Measurements from ENCODE around the gene TRIM44. TPM values are rescaled to one million over a fixed set of nuclear protein-coding genes. Genes with fewer than 3 reads are reported as not detected.

Gene TRIM44
- total RNA-seq, 4 donors from 2014 or later: 35.6 to 70.6 (median 43.2) TPM

- 64 to 75% methylated on average over 4 to 6 of the region's 6 CpGs for WGBS, 2 donors (ENCODE audit: low coverage in 1 of 2)
- H3K36me3 ChIP-seq: no peaks in the 10 kb centered on the region
- TF ChIP-seq POLR2A (IDR thresholded peaks at IDR 0.05): no peak
- no peak for TF ChIP-seq CTCF (IDR thresholded peaks at IDR 0.05)
- TF ChIP-seq EP300 (IDR thresholded peaks at IDR 0.05): no peak
- no peak for TF ChIP-seq POLR2AphosphoS5 (IDR thresholded peaks at IDR 0.05)
- no peak for ATAC-seq
- H3K4me1 ChIP-seq: peaks cover 0 to 11% (median 0%) of the 10 kb centered on the region in 3 donors
- no peaks in the 10 kb centered on the region for H3K9me3 ChIP-seq
- no peak overlapping the region for H3K27ac ChIP-seq
- H3K27me3 ChIP-seq: no peaks in the 10 kb centered on the region
- H3K4me3 ChIP-seq: no peak overlapping the region
Measured at GRCh38 chr11:35791088-35791958, 128.7 kb downstream of the TRIM44 start.

GRCh38 chr11:35792148-35792845 lies 129.7 kb downstream of the TRIM44 start:
- TF ChIP-seq CTCF (IDR thresholded peaks at IDR 0.05): no peak
- no peak for TF ChIP-seq EP300 (IDR thresholded peaks at IDR 0.05)
- no peak for TF ChIP-seq POLR2AphosphoS5 (IDR thresholded peaks at IDR 0.05)
- no peak for TF ChIP-seq POLR2A (IDR thresholded peaks at IDR 0.05)
- Histone ChIP-seq H3K9me3 (no peaks in the 10 kb centered on the region), H3K4me3 (no peak overlapping the region), H3K36me3 (no peaks in the 10 kb centered on the region), H3K27me3 (no peaks in the 10 kb centered on the region), H3K4me1 (peaks cover 0 to 2% (median 0%) of the 10 kb centered on the region in 3 donors), H3K27ac (no peak overlapping the region)
- no peak for ATAC-seq
- WGBS, 2 donors (ENCODE audit: low coverage in 1 of 2): 60 to 93% methylated on average over 1 to 4 of the region's 4 CpGs

- TF ChIP-seq EP300 (IDR thresholded peaks at IDR 0.05) (no peak), POLR2AphosphoS5 (IDR thresholded peaks at IDR 0.05) (no peak), POLR2A (IDR thresholded peaks at IDR 0.05) (no peak), CTCF (IDR thresholded peaks at IDR 0.05) (no peak)
- no peak for ATAC-seq
- Histone ChIP-seq H3K27ac (no peak overlapping the region), H3K4me1 (no peaks in the 10 kb centered on the region), H3K36me3 (no peaks in the 10 kb centered on the region), H3K9me3 (no peaks in the 10 kb centered on the region), H3K27me3 (no peaks in the 10 kb centered on the region), H3K4me3 (no peak overlapping the region)
- WGBS, 2 donors (ENCODE audit: low coverage in 1 of 2): 82% methylated on average over 2 of the region's 2 CpGs; no CpG with 5 or more reads in 1 of the 2 donors
Measured at GRCh38 chr11:35792846-35793192, 130.2 kb downstream of the TRIM44 start.

- Histone ChIP-seq H3K4me1 (no peaks in the 10 kb centered on the region), H3K36me3 (no peaks in the 10 kb centered on the region), H3K9me3 (no peaks in the 10 kb centered on the region), H3K27ac (no peak overlapping the region), H3K27me3 (no peaks in the 10 kb centered on the region), H3K4me3 (no peak overlapping the region)
- WGBS, 2 donors (ENCODE audit: low coverage in 1 of 2): 84 to 100% methylated on average over 2 of the region's 2 CpGs
- ATAC-seq: no peak
- no peak for TF ChIP-seq CTCF (IDR thresholded peaks at IDR 0.05)
- TF ChIP-seq POLR2AphosphoS5 (IDR thresholded peaks at IDR 0.05): no peak
- no peak for TF ChIP-seq EP300 (IDR thresholded peaks at IDR 0.05)
- TF ChIP-seq POLR2A (IDR thresholded peaks at IDR 0.05): no peak
Measured at GRCh38 chr11:35794333-35794732, 131.8 kb downstream of the TRIM44 start.
